A549 (cell line): ENCODE measurements around the gene SLC35F4. TPM values are rescaled to one million over a fixed set of nuclear protein-coding genes. Genes with fewer than 3 reads are reported as not detected.

ENCODE experiments used
- ATAC-seq, 2 experiments: fragments of 200-7000 bp in 1 of 2; fragments of >200 bp in 1 of 2; cut with Nextera tagmentation in 1 of 2; cut with Tn5 transposase in 1 of 2; 3 replicates each; pipeline versions ENCODE4 v1.8.0 to v1.9.1; 2018 to 2020; ENCODE audit warnings: mild to moderate bottlenecking in 1 of 2, moderate library complexity in 1 of 2
- CTCF ChIA-PET: fragments of 300-600 bp; sonication (Branson Sonifier 250); formaldehyde crosslinking; extraction: SDS; loops from one replicate; lab custom pipeline; 2021; ENCODE audit warnings: antibody characterized with exemption, inconsistent platforms; lab: Yijun Ruan, JAX
- POLR2A ChIA-PET: fragments of 350-600 bp; formaldehyde crosslinking; extraction: SDS; loops from one replicate; lab custom pipeline; 2021; ENCODE audit warnings: antibody characterized with exemption, inconsistent platforms; lab: Yijun Ruan, JAX
- DNase-seq, 2 experiments: peaks; one replicate each; pipeline versions ENCODE4 v3.0.0 to v3.0.0-alpha.2; 2011 to 2016; ENCODE audit warnings: low read depth in 1 of 2, low spot score in 1 of 2
- FAIRE-seq: peaks from 2 replicates; lab custom pipeline; 2011; peaks lifted over from hg19 to GRCh38; lab: Jason Lieb, UNC
- H3K27ac ChIP-seq, 2 experiments: fragments of >200 bp; sonication (Bioruptor Twin); formaldehyde crosslinking; 3 replicates each; pipeline ENCODE4 v1.5.1; 2016 to 2017
- H3K4me1 ChIP-seq: fragments of >200 bp; sonication (Bioruptor Twin); formaldehyde crosslinking; 3 replicates; pipeline ENCODE4 v1.6.1; 2016
- H3K4me2 ChIP-seq: fragments of >200 bp; sonication (Bioruptor Twin); formaldehyde crosslinking; 3 replicates; pipeline ENCODE4 v1.6.1; 2016
- H3K4me3 ChIP-seq: fragments of >200 bp; sonication (Bioruptor Twin); formaldehyde crosslinking; 3 replicates; pipeline ENCODE4 v1.5.1; 2016
- H3K9me3 ChIP-seq: fragments of >200 bp; sonication (Bioruptor Twin); formaldehyde crosslinking; 3 replicates; pipeline ENCODE4 v1.6.1; 2016
- CBX8 ChIP-seq: fragments of 200-600 bp; sonication (generic); IDR thresholded peaks from 2 replicates; pipeline ENCODE4 v1.6.1; 2016
- CEBPB ChIP-seq, 2 experiments: fragments of >200 bp in 1 of 2; sonication (Bioruptor Twin) in 1 of 2; formaldehyde crosslinking in 1 of 2; IDR thresholded peaks; 2 replicates each; pipeline ENCODE4 v1.6.1; 2012 to 2016
- EHF ChIP-seq: fragments of 250-450 bp; sonication (Bioruptor Pico); IDR thresholded peaks from 2 replicates; pipeline ENCODE4 v1.5.0; 2020; ENCODE audit warnings: mild to moderate bottlenecking
- HEYL ChIP-seq: fragments of 250-450 bp; sonication (Bioruptor Pico); IDR thresholded peaks from 2 replicates; pipeline ENCODE4 v1.8.0; 2021; ENCODE audit warnings: mild to moderate bottlenecking, moderate library complexity
- HOXB5 ChIP-seq: fragments of 250-450 bp; sonication (Bioruptor Pico); IDR thresholded peaks from 2 replicates; pipeline ENCODE4 v1.5.0; 2020; ENCODE audit warnings: mild to moderate bottlenecking, moderate library complexity
- JUNB ChIP-seq: fragments of >200 bp; sonication (Bioruptor Twin); formaldehyde crosslinking; IDR thresholded peaks from 2 replicates; pipeline ENCODE4 v1.6.1; 2016
- KDM5A ChIP-seq: fragments of 200-600 bp; sonication (generic); IDR thresholded peaks from 2 replicates; pipeline ENCODE4 v1.6.1; 2016; ENCODE audit warnings: antibody characterized with exemption, mild to moderate bottlenecking
- MAZ ChIP-seq: fragments of 150-350 bp; IDR thresholded peaks from 2 replicates; pipeline ENCODE4 v1.6.1; 2014; ENCODE audit warnings: antibody characterized with exemption, low read depth, low read length, borderline replicate concordance
- NR3C1 ChIP-seq: fragments of >200 bp; sonication (Bioruptor Twin); formaldehyde crosslinking; IDR thresholded peaks from 3 replicates; pipeline ENCODE4 v1.6.1; 2017
- PHF8 ChIP-seq: fragments of 200-600 bp; sonication (generic); IDR thresholded peaks from 2 replicates; pipeline ENCODE4 v1.6.1; 2016; ENCODE audit warnings: low read depth, mild to moderate bottlenecking, antibody characterized with exemption, moderate library complexity, borderline replicate concordance
- POLR2A ChIP-seq: IDR thresholded peaks from 2 replicates; pipeline ENCODE4 v1.6.1; 2012; ENCODE audit warnings: mild to moderate bottlenecking, low read length
- RARB ChIP-seq: fragments of 250-450 bp; sonication (Bioruptor Pico); IDR thresholded peaks from 2 replicates; pipeline ENCODE4 v1.8.0; 2021; ENCODE audit warnings: mild to moderate bottlenecking, moderate library complexity
- RFX5 ChIP-seq: fragments of 450-650 bp; IDR thresholded peaks from 2 replicates; pipeline ENCODE4 v1.7.1; 2014; ENCODE audit warnings: antibody characterized with exemption, mild to moderate bottlenecking, moderate library complexity
- TFCP2L1 ChIP-seq: fragments of 250-450 bp; sonication (Bioruptor Pico); IDR thresholded peaks from 2 replicates; pipeline ENCODE4 v1.5.0; 2021; ENCODE audit warnings: mild to moderate bottlenecking
- TP53 ChIP-seq: fragments of 250-450 bp; sonication (Bioruptor Pico); IDR thresholded peaks from 2 replicates; pipeline ENCODE4 v1.5.0; 2021; ENCODE audit warnings: mild to moderate bottlenecking, moderate library complexity
- ZC3H11A ChIP-seq: fragments of 450-650 bp; IDR thresholded peaks from 2 replicates; pipeline ENCODE4 v1.6.1; 2014; ENCODE audit warnings: antibody characterized with exemption, mild to moderate bottlenecking
- ZNF302 ChIP-seq: fragments of 250-450 bp; sonication (Bioruptor Pico); IDR thresholded peaks from 2 replicates; pipeline ENCODE4 v1.9.0; 2021; ENCODE audit warnings: inconsistent platforms, mild to moderate bottlenecking, moderate library complexity
- WGBS: methylation state at CpG from one replicate; pipeline ENCODE4 v1.1.6; 2017; ENCODE audit errors: missing lambda C conversion rate; 5-methylcytosine and 5-hydroxymethylcytosine counted together
- polyA plus RNA-seq, 4 experiments: library from polyadenylated mRNA; depleted of rRNA in 3 of 4; stranded (reverse); fragments of >200 nt; fragmentation: RNase III in 1 of 4; extraction: RNeasy Plus Mini Kit Qiagen cat#74134 plus additional on column Dnase treatment in 1 of 4; gene quantifications; 2 replicates in 3 of 4; 3 replicates in 1 of 4; pipeline ENCODE4 v1.2.3, GENCODE V29; 2011 to 2017
- TF ChIP-seq, protein P1 (sequence below): IDR thresholded peaks from 2 replicates; pipeline ENCODE4 v1.6.1; 2012
- TF ChIP-seq, protein P2 (sequence below): fragments of >200 bp; sonication (Bioruptor Twin); formaldehyde crosslinking; IDR thresholded peaks from 2 replicates; pipeline ENCODE4 v1.6.1; 2016
- TF ChIP-seq, protein P3 (sequence below): fragments of 450-650 bp; IDR thresholded peaks from 2 replicates; pipeline ENCODE4 v1.6.1; 2014; ENCODE audit warnings: antibody characterized with exemption
- TF ChIP-seq, protein P4 (sequence below): IDR thresholded peaks from 2 replicates; pipeline ENCODE4 v1.6.1; 2012
- TF ChIP-seq, protein P5 (sequence below): fragments of 250-450 bp; sonication (Bioruptor Pico); IDR thresholded peaks from 2 replicates; pipeline ENCODE4 v1.5.0; 2020; ENCODE audit warnings: low read depth, mild to moderate bottlenecking, moderate library complexity
- TF ChIP-seq, protein P6 (sequence below): fragments of 200-600 bp; sonication (generic); IDR thresholded peaks from 2 replicates; pipeline ENCODE4 v1.6.1; 2016; ENCODE audit warnings: antibody characterized with exemption, mild to moderate bottlenecking, moderate library complexity

Gene SLC35F4
- polyA plus RNA-seq, 2 of the 4 experiments (the other 2 are of a cell fraction) = not detected

DNA sequence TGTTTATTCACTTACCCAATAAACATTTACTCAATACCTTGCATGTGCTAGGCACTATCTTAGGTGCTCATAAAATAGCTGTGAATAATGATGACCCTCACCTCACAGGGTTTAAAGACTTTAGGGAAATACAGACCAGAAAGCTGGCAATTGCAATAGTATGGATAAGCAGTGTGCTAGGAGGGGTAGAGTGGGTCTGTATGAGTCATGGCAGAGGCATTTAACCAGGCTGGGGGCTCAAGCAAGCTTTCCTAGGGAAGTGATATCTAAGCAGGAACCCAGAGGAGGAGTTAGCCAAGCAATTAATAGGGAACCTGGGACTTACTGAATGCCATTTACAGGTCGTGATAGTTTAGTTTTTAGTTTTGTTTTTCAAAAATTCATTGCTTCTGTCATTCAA is 248.4 kb downstream of the SLC35F4 start:
- Histone ChIP-seq H3K27ac (no peak overlapping the region), H3K4me2 (no peak overlapping the region), H3K4me3 (no peak overlapping the region), H3K9me3 (no peaks in the 10 kb centered on the region), H3K4me1 (no peaks in the 10 kb centered on the region)
- POLR2A ChIA-PET = no interaction called here
- ATAC-seq = no peak
- CTCF ChIA-PET = no interaction called here
- DNase-seq = no peak
- TF ChIP-seq, protein P1, sequence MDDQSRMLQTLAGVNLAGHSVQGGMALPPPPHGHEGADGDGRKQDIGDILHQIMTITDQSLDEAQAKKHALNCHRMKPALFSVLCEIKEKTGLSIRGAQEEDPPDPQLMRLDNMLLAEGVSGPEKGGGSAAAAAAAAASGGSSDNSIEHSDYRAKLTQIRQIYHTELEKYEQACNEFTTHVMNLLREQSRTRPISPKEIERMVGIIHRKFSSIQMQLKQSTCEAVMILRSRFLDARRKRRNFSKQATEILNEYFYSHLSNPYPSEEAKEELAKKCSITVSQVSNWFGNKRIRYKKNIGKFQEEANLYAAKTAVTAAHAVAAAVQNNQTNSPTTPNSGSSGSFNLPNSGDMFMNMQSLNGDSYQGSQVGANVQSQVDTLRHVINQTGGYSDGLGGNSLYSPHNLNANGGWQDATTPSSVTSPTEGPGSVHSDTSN = no peak
- no peak for TF ChIP-seq EHF (CRISPR knock-in tag)
- TF ChIP-seq HOXB5 (CRISPR knock-in tag) = no peak
- TF ChIP-seq, protein P2, sequence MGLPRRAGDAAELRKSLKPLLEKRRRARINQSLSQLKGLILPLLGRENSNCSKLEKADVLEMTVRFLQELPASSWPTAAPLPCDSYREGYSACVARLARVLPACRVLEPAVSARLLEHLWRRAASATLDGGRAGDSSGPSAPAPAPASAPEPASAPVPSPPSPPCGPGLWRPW = no peak
- TF ChIP-seq, protein P3, sequence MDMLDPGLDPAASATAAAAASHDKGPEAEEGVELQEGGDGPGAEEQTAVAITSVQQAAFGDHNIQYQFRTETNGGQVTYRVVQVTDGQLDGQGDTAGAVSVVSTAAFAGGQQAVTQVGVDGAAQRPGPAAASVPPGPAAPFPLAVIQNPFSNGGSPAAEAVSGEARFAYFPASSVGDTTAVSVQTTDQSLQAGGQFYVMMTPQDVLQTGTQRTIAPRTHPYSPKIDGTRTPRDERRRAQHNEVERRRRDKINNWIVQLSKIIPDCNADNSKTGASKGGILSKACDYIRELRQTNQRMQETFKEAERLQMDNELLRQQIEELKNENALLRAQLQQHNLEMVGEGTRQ = no peak
- TF ChIP-seq CBX8 = no peak
- TF ChIP-seq KDM5A = no peak
- no peak for TF ChIP-seq RFX5
- no peak for TF ChIP-seq PHF8
- no peak for TF ChIP-seq JUNB
- TF ChIP-seq ZNF302 = no peak
- TF ChIP-seq MAZ = no peak
- no peak for TF ChIP-seq NR3C1
- TF ChIP-seq, protein P4, sequence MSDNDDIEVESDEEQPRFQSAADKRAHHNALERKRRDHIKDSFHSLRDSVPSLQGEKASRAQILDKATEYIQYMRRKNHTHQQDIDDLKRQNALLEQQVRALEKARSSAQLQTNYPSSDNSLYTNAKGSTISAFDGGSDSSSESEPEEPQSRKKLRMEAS = no peak
- TF ChIP-seq TP53 = no peak
- WGBS = 0% methylated on average over 1 of the region's 1 CpG
- FAIRE-seq = no peak

DNA sequence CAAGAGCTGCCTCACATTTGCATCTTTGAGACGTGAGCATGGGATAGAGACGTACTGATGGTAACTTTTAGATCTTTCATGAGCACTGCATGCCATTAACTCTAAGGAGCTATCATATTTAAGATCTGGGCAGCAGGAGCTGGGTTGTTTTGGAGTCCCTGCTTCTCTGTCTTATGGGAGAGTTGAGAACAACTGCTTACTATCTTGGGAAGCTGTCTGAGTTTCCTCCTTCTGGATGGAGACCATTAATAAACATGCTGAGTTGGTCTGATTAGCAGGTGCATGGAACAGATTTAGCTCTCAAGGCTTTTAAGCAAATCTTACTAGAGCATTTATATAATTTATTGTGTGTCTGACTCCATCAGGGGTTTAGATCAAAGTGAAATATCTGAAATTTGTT is 252.9 kb downstream of the SLC35F4 start:
- DNase-seq = no peak
- H3K4me3 ChIP-seq = no peak overlapping the region
- POLR2A ChIA-PET = no interaction called here
- no peak overlapping the region for H3K4me2 ChIP-seq
- CTCF ChIA-PET = no interaction called here
- FAIRE-seq = no peak
- ATAC-seq = no peak
- no peak overlapping the region for H3K27ac ChIP-seq
- no peaks in the 10 kb centered on the region for H3K4me1 ChIP-seq
- H3K9me3 ChIP-seq = no peaks in the 10 kb centered on the region
- TF ChIP-seq, protein P3 = no peak
- no peak for TF ChIP-seq HEYL (CRISPR knock-in tag)
- TF ChIP-seq, protein P5, sequence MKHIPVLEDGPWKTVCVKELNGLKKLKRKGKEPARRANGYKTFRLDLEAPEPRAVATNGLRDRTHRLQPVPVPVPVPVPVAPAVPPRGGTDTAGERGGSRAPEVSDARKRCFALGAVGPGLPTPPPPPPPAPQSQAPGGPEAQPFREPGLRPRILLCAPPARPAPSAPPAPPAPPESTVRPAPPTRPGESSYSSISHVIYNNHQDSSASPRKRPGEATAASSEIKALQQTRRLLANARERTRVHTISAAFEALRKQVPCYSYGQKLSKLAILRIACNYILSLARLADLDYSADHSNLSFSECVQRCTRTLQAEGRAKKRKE (CRISPR knock-in tag) = no peak
- WGBS = 0% methylated on average over 2 of the region's 2 CpGs

DNA sequence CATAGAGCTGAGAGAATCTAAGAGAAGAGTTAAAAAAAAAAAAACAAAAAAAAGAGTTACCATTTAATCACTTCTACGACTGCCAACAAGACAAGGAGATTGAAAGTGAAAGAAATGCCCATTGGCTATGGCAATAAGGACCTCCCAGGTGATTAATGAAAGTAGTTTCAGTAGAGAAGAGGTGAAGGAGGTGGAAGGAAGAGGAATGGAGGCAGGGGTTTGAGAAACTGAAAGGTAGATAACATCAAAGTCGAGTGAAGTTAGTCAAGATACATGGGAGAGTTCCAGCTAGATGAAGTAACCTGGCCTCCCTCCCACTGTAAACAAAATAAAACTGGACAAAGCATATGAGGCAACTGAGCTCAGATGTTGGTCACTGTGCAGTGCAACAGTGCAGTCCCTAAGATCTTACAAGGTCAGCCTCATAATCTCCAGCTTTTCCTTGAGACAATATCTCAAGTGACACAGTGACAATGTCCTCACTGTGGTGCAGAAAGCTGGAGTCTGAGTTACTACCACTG is 254.3 kb downstream of the SLC35F4 start:
- FAIRE-seq (no peak), DNase-seq (no peak), ATAC-seq (no peak)
- Histone ChIP-seq H3K4me1 (no peaks in the 10 kb centered on the region), H3K4me3 (no peak overlapping the region), H3K9me3 (no peaks in the 10 kb centered on the region), H3K4me2 (no peak overlapping the region), H3K27ac (no peak overlapping the region)
- no peak for TF ChIP-seq TFCP2L1 (CRISPR knock-in tag)
- no peak for TF ChIP-seq ZC3H11A
- TF ChIP-seq CEBPB (IDR thresholded peaks at IDR 0.05) = no peak
- TF ChIP-seq, protein P6, sequence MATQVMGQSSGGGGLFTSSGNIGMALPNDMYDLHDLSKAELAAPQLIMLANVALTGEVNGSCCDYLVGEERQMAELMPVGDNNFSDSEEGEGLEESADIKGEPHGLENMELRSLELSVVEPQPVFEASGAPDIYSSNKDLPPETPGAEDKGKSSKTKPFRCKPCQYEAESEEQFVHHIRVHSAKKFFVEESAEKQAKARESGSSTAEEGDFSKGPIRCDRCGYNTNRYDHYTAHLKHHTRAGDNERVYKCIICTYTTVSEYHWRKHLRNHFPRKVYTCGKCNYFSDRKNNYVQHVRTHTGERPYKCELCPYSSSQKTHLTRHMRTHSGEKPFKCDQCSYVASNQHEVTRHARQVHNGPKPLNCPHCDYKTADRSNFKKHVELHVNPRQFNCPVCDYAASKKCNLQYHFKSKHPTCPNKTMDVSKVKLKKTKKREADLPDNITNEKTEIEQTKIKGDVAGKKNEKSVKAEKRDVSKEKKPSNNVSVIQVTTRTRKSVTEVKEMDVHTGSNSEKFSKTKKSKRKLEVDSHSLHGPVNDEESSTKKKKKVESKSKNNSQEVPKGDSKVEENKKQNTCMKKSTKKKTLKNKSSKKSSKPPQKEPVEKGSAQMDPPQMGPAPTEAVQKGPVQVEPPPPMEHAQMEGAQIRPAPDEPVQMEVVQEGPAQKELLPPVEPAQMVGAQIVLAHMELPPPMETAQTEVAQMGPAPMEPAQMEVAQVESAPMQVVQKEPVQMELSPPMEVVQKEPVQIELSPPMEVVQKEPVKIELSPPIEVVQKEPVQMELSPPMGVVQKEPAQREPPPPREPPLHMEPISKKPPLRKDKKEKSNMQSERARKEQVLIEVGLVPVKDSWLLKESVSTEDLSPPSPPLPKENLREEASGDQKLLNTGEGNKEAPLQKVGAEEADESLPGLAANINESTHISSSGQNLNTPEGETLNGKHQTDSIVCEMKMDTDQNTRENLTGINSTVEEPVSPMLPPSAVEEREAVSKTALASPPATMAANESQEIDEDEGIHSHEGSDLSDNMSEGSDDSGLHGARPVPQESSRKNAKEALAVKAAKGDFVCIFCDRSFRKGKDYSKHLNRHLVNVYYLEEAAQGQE = no peak
- TF ChIP-seq POLR2A = no peak
- TF ChIP-seq RARB (CRISPR knock-in tag) = no peak
- TF ChIP-seq, protein P4 = no peak
- TF ChIP-seq, protein P1 = no peak
- 1% methylated on average over 2 of the region's 2 CpGs for WGBS
- ChIA-PET CTCF (interaction anchor here (1.1 to 1.3 kb wide), 2 partner anchors 81 to 294 kb away, joined by 3 to 5 read pairs; no protein-coding TSS in a partner anchor), POLR2A (no interaction called here)
